ENCODE measurements around the gene FAM83C.

The FAM83C gene

DNA sequence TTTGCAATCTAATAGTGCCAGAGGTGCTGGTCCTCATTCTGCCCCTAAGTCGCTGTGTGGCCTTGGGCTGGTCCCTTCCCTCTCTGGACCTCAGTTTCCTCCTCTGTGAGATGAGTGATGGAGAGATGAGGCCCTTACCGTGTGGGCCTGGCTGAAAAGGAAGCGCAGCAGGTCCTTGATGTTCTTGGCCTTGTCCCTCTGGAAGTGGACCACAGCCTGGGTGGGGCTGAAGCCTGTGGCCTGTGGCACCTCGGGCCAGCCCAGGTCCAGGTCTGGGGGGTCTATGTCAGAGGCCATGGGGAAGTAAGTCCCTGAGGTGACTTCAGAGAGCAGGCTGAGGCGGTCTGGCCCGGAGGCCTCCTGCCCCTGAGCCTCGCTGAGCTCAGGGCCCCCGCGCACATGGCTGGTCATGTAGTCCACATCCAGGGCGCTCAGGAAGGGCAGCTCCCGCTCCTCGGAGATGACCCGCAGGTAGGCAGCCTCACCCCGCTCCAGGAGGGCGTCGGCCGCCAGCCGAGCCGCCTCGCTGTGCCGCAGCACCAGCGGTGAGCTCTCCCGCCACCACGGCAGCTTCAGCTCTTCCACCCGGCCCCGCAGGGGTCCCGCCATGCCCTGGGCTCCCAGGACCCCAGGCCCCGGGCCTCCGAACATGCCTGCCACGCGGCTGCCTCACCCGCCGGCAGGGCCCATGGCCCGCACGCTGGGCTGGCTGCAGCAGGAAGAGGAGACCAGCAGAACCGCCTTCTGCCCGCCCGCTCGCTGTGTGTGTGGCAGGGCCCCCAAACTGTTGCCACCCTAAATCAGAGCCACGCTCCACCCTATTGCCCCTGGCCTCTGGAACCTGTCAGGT, at the start of gene FAM83C:
FAM83C (minus strand) TSS at position 772 of the 850 bp plus-strand sequence; CDS start at position 651, 121 bp downstream.
- POLR2A ChIA-PET: no interaction called here
- TF ChIP-seq LEF1 (IDR thresholded peaks at IDR 0.05; ENCODE audit: borderline replicate concordance): no peak
- TF ChIP-seq FOXM1 (IDR thresholded peaks at IDR 0.05; ENCODE audit: borderline replicate concordance): no peak
- TF ChIP-seq HDGF (IDR thresholded peaks at IDR 0.05; ENCODE audit: borderline replicate concordance): no peak
- TF ChIP-seq ARNT (IDR thresholded peaks at IDR 0.05): no peak
- no peak for TF ChIP-seq ZNF384 (IDR thresholded peaks at IDR 0.05)
- no peak for TF ChIP-seq SUZ12 (IDR thresholded peaks at IDR 0.05)
- no peak for TF ChIP-seq SP1 (IDR thresholded peaks at IDR 0.05)
- TF ChIP-seq CTBP1 (IDR thresholded peaks at IDR 0.05; ENCODE audit: borderline replicate concordance): no peak
- TF ChIP-seq BHLHE40 (IDR thresholded peaks at IDR 0.05; ENCODE audit: borderline replicate concordance): no peak
- no peak for TF ChIP-seq NFRKB (IDR thresholded peaks at IDR 0.05)
- no peak for TF ChIP-seq ELF4 (IDR thresholded peaks at IDR 0.05)
- no peak for DNase-seq (ENCODE audit: extremely low spot score)
- CTCF ChIA-PET: no interaction called here

DNA sequence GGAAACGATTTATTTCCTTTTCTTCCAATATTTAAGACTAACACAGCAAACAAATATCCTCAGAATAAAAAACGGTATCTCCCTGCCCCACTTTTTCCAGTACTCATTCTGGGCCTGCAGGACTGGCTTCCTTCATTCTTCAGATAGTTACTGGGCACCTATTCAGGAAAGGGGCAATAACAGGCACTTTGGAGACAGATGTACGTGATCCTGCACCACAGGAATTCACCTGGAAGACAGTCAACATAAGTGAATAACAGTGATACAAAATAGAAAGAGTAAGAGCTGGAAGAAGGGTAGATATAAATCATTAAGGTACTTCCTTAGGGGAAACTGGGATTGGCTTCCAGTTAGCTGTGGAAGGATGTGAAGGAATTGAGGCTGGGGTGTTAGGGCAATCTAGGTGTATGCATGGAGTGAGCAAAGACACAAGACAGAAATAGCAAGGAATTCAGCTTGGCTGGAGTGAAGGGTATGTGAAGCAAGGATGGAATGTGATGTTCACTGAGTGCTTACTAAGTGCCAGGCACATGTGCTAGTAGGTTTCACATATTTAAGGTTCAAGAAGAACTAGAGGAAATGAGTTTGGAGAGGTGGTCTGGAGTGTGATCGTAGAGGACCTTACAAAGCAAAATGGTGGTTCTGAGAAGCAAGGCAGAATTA, 49.3 kb upstream of the FAM83C start:
- DNase-seq (ENCODE audit: extremely low spot score): no peak
- POLR2A ChIA-PET: no interaction called here
- CTCF ChIA-PET: no interaction called here
- TF ChIP-seq FOXK2 (IDR thresholded peaks at IDR 0.05): no peak
- no peak for TF ChIP-seq ARNT (IDR thresholded peaks at IDR 0.05)
- no peak for TF ChIP-seq L3MBTL2 (conservative IDR thresholded peaks at IDR 0.05)
- no peak for TF ChIP-seq HDGF (IDR thresholded peaks at IDR 0.05; ENCODE audit: borderline replicate concordance)
- no peak for TF ChIP-seq NFRKB (IDR thresholded peaks at IDR 0.05)
- no peak for TF ChIP-seq BHLHE40 (IDR thresholded peaks at IDR 0.05; ENCODE audit: borderline replicate concordance)
- TF ChIP-seq FOXM1 (IDR thresholded peaks at IDR 0.05; ENCODE audit: borderline replicate concordance): no peak

DNA sequence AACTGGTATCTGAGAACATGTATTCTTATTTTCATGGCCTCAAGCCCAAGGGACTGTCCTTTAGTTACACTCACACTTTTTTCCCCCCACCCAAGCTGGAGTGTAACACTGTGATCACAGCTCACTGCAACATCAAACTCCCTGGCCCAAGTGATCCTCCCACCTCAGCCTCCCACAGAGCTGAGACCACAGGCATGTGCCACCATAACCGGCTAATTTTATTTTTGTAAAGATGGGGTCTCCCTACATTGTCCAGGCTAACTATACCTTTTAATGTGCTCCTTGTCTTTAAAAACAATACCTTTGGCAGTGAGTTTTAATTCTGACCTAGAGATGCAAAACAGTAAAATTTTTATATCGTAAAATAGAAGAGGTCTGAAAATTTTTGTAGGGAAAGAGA, 48.2 kb upstream of the FAM83C start:
- DNase-seq (ENCODE audit: extremely low spot score): no peak
- CTCF ChIA-PET: no interaction called here
- TF ChIP-seq NFRKB (IDR thresholded peaks at IDR 0.05) (no peak), BHLHE40 (IDR thresholded peaks at IDR 0.05; ENCODE audit: borderline replicate concordance) (no peak), FOXK2 (IDR thresholded peaks at IDR 0.05) (no peak), LEF1 (IDR thresholded peaks at IDR 0.05; ENCODE audit: borderline replicate concordance) (no peak), ELF4 (IDR thresholded peaks at IDR 0.05) (no peak), L3MBTL2 (conservative IDR thresholded peaks at IDR 0.05) (no peak)
- TF ChIP-seq, protein P1, sequence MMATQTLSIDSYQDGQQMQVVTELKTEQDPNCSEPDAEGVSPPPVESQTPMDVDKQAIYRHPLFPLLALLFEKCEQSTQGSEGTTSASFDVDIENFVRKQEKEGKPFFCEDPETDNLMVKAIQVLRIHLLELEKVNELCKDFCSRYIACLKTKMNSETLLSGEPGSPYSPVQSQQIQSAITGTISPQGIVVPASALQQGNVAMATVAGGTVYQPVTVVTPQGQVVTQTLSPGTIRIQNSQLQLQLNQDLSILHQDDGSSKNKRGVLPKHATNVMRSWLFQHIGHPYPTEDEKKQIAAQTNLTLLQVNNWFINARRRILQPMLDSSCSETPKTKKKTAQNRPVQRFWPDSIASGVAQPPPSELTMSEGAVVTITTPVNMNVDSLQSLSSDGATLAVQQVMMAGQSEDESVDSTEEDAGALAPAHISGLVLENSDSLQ (IDR thresholded peaks at IDR 0.05): no peak
- POLR2A ChIA-PET: no interaction called here

DNA sequence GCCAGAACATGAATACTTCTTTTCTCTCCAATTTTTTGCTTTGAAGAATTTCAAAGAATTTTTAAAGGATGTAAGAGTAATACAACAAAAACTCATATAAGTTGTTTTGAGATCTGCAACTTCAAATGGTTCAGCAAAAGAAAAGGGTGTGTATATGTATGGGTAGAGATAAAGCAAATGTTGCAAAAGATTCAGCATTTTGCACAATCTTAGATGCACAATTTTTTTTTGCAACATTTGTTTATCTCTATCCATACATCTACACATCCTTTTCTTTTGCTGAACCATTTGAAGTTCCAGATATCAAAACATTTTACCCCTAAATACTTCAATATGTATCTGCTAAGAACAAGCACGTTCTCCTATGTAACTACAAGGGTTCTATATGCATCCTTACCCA, 47.4 kb upstream of the FAM83C start:
- TF ChIP-seq, protein P1 (IDR thresholded peaks at IDR 0.05): no peak
- TF ChIP-seq CTBP1 (IDR thresholded peaks at IDR 0.05; ENCODE audit: borderline replicate concordance): no peak
- no peak for TF ChIP-seq SUZ12 (IDR thresholded peaks at IDR 0.05)
- no peak for TF ChIP-seq FOXA1 (IDR thresholded peaks at IDR 0.05)
- no peak for TF ChIP-seq NFRKB (IDR thresholded peaks at IDR 0.05)
- no peak for TF ChIP-seq L3MBTL2 (conservative IDR thresholded peaks at IDR 0.05)
- no peak for TF ChIP-seq SP1 (IDR thresholded peaks at IDR 0.05)
- no peak for TF ChIP-seq BHLHE40 (IDR thresholded peaks at IDR 0.05; ENCODE audit: borderline replicate concordance)
- no peak for TF ChIP-seq ARNT (IDR thresholded peaks at IDR 0.05)
- no peak for TF ChIP-seq HDGF (IDR thresholded peaks at IDR 0.05; ENCODE audit: borderline replicate concordance)
- TF ChIP-seq ELF4 (IDR thresholded peaks at IDR 0.05): no peak
- TF ChIP-seq TARDBP (IDR thresholded peaks at IDR 0.05): no peak
- TF ChIP-seq FOXM1 (IDR thresholded peaks at IDR 0.05; ENCODE audit: borderline replicate concordance): no peak
- no peak for TF ChIP-seq LEF1 (IDR thresholded peaks at IDR 0.05; ENCODE audit: borderline replicate concordance)
- TF ChIP-seq ZNF384 (IDR thresholded peaks at IDR 0.05): no peak
- DNase-seq (ENCODE audit: extremely low spot score): no peak
- CTCF ChIA-PET: no interaction called here
- POLR2A ChIA-PET: no interaction called here

DNA sequence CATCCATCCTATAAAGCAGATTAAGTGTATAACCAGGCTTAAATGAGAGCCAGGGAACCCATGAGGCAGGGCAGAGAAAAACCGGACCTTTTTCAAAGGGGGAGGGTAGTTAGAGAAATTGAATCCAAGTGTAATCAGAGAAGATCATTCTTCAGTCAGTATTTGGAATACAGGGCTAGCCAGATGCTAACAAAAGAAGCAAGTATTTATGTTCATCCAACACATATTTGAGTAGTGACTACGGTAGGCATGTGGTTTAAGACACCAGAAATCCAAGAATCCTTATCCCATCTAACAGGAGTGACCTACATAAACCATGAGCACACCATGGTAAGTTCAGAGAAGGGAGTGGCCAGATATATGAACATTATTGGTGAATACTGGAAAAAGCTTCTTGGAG, 46.8 kb upstream of the FAM83C start:
- DNase-seq (ENCODE audit: extremely low spot score): no peak
- ChIA-PET CTCF (no interaction called here), POLR2A (no interaction called here)
- TF ChIP-seq ELF4 (IDR thresholded peaks at IDR 0.05) (no peak), BHLHE40 (IDR thresholded peaks at IDR 0.05; ENCODE audit: borderline replicate concordance) (no peak), TARDBP (IDR thresholded peaks at IDR 0.05) (no peak), FOXK2 (IDR thresholded peaks at IDR 0.05) (no peak), NFRKB (IDR thresholded peaks at IDR 0.05) (no peak), ZNF384 (IDR thresholded peaks at IDR 0.05) (no peak), SUZ12 (IDR thresholded peaks at IDR 0.05) (no peak), FOXM1 (IDR thresholded peaks at IDR 0.05; ENCODE audit: borderline replicate concordance) (no peak), L3MBTL2 (conservative IDR thresholded peaks at IDR 0.05) (no peak), LEF1 (IDR thresholded peaks at IDR 0.05; ENCODE audit: borderline replicate concordance) (no peak), SP1 (IDR thresholded peaks at IDR 0.05) (no peak), ARNT (IDR thresholded peaks at IDR 0.05) (no peak), HDGF (IDR thresholded peaks at IDR 0.05; ENCODE audit: borderline replicate concordance) (no peak), FOXA1 (IDR thresholded peaks at IDR 0.05) (no peak), CTBP1 (IDR thresholded peaks at IDR 0.05; ENCODE audit: borderline replicate concordance) (no peak)
- TF ChIP-seq, protein P1 (IDR thresholded peaks at IDR 0.05): no peak

All from HEK293T (cell line).